Astrocyte of the cerebellum (primary cell): Measurements from ENCODE around the gene DPYD.

Experiments
- DNase-seq: peaks from one replicate; pipeline ENCODE4 v3.0.0-alpha.2; 2011; ENCODE audit warnings: low read depth
- H3K4me3 ChIP-seq: 2 replicates; pipeline ENCODE4 v1.5.1; 2011; ENCODE audit warnings: mild to moderate bottlenecking, low read depth, low read length, moderate library complexity
- in situ Hi-C: cut with HindIII; loops from 2 replicates; pipeline ENCODE4 v1.10.0; 2017; ENCODE audit warnings: low sequenced_read_pairs
- TF ChIP-seq, protein P1 (sequence below): IDR thresholded peaks from 2 replicates; pipeline ENCODE4 v1.5.1; 2012; ENCODE audit warnings: low read length, low read depth, moderate library complexity, mild to moderate bottlenecking; ENCODE audit errors: missing control alignments

Gene DPYD

DNA sequence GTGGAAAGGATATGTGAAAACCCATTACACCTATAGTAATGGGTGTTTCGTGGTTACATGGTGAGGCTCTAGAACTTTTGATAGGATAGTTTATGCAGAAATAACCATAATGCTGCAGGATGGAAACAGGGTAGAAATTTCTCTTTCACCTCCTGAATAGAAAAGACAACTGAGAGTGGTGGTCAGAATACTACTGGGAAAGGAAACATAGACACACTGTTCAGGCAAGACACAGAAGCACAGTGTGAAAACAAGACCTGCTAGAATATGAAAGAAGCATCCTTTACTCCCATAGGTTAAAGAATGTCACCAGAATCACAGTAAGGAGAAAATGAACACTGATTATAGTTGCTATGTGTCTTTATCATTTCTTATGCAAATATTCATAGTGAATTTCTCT lies 496.6 kb downstream of the DPYD start:
- in situ Hi-C loops, result no loop called here
- no peak for DNase-seq
- no peak overlapping the region for H3K4me3 ChIP-seq
- TF ChIP-seq, protein P1, sequence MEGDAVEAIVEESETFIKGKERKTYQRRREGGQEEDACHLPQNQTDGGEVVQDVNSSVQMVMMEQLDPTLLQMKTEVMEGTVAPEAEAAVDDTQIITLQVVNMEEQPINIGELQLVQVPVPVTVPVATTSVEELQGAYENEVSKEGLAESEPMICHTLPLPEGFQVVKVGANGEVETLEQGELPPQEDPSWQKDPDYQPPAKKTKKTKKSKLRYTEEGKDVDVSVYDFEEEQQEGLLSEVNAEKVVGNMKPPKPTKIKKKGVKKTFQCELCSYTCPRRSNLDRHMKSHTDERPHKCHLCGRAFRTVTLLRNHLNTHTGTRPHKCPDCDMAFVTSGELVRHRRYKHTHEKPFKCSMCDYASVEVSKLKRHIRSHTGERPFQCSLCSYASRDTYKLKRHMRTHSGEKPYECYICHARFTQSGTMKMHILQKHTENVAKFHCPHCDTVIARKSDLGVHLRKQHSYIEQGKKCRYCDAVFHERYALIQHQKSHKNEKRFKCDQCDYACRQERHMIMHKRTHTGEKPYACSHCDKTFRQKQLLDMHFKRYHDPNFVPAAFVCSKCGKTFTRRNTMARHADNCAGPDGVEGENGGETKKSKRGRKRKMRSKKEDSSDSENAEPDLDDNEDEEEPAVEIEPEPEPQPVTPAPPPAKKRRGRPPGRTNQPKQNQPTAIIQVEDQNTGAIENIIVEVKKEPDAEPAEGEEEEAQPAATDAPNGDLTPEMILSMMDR, result no peak

DNA sequence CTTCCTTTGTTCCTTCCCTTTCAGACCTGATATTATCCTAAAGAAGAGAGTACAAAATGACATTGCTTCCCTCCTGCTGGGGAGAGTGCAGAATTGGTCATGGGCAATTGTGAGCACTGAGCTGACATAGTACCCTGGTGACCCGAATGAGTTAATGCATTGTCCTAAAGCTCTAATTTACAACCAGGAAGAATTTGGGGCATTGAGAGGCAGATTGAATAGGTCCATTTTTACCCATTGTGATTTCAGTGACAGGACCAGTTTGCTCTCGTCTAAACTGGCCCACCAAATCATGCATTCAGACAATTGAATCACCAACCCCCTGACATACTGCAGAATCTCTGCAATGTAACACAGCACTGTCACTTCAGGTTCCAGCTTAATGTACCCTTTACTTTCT lies 497.4 kb downstream of the DPYD start:
- no peak for DNase-seq
- no peak overlapping the region for H3K4me3 ChIP-seq
- TF ChIP-seq, protein P1, result no peak
- in situ Hi-C loops, result no loop called here

DNA sequence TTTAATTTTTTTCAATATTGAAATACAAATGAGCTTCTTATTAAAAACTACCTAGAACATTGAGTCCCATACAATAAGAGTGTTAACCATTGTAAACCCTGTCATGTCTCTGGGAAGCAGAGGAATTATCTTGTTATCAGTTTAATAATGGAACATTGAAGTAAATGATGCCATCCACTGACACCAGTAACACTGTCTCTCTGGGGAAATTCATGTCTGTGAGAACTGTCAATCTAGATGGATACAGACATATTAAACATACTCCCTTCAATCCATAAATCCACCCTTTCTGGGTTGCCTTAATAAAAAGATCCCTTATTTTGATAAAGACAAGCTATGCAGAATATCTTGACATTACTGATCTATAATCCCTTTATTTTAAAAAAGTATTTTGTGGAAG lies 503.2 kb downstream of the DPYD start:
- no peak overlapping the region for H3K4me3 ChIP-seq
- TF ChIP-seq, protein P1, result no peak
- in situ Hi-C loops, result no loop called here
- no peak for DNase-seq

DNA sequence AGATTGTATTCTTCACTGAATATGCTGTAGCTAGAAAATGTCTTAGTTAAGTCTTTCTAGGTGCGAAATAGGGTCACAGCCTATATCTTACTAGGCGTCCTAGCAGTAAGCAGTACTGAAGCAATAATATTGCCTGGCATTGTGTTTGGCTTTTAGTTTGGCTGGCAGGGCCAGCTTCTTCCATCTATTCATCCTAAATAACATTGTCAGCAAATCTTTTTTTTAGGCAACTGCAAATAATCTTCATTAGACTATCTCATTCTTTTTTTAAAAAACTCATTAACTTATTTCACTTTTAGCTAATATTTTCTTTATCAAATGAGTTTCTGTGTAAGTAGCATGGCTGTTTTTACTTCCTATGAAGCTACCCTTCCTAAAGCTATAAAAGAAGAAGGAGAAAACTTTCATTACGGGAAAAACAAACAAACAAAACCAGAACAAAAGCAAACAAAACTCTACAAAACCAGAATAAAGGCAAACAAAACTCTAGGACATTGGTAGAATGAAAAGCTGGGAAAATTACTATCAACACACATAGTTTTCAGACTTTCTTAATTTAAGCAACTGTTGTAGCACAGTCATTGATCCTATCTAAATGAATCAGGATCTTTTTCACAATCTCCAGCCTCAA lies 506.0 kb downstream of the DPYD start:
- in situ Hi-C loops, result no loop called here
- no peak for DNase-seq
- TF ChIP-seq, protein P1, result no peak
- H3K4me3 ChIP-seq, result no peak overlapping the region

DNA sequence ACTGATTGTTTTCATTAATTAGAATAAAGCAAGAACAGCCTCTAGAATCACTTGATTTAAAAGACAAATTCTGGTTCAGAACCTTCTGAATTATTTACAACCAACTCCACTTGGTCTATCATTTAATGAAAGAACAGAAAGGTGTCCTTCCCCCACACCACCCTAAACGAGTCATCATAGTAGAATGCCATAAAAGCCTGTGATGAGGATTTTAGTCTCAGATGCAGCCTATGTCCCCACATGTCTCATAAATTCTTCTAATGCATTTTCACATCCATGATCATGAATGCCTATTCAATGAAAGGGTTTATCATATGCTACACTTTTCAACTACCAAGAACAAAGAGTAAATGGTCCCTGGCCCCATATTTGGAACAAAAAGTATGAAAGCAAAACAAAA lies 508.1 kb downstream of the DPYD start:
- DNase-seq, result no peak
- no peak overlapping the region for H3K4me3 ChIP-seq
- TF ChIP-seq, protein P1, result no peak
- in situ Hi-C loops, result no loop called here

DNA sequence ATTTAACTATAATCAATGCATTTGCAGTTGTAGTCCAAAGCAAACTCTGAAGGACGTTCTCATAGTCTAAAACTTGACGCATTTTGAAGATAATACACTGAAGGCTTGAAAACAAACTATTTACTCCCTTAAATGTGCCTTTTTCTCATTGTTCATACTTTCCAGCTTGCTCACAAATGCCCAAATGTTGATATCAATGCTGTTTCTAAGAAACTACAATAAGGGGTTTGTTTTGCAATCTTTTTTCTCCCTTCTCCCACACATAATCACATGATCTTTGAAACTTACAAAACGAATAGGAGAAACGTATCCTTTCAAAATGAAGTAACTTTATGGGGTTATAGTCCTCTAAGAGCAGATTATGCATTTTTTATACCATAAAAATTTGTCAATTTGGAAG lies 508.7 kb downstream of the DPYD start:
- no peak overlapping the region for H3K4me3 ChIP-seq
- DNase-seq, result no peak
- TF ChIP-seq, protein P1, result no peak
- in situ Hi-C loops, result no loop called here
